GM12864 (cell line): ENCODE data around the gene C2CD2L.

Experiments used
- DNase-seq: peaks from one replicate; pipeline ENCODE4 v3.0.0-alpha.2; 2011; ENCODE audit warnings: low read depth
- H3K4me3 ChIP-seq: 2 replicates; pipeline ENCODE4 v1.5.1; 2011; ENCODE audit warnings: mild to moderate bottlenecking, low read depth, low read length, control low read depth
- CTCF ChIP-seq: IDR thresholded peaks from 2 replicates; pipeline ENCODE4 v1.5.1; 2011; ENCODE audit warnings: low read depth, mild to moderate bottlenecking, moderate library complexity, low read length, control low read depth, inconsistent platforms; ENCODE audit errors: missing control alignments

C2CD2L gene

GRCh38 chr11:119088406-119088805 is 18.7 kb upstream of the C2CD2L start:
- DNase-seq = no peak
- TF ChIP-seq CTCF = no peak
- no peak overlapping the region for H3K4me3 ChIP-seq

- H3K4me3 ChIP-seq = no peak overlapping the region
- no peak for TF ChIP-seq CTCF
- no peak for DNase-seq
These were observed 17.8 kb upstream of the C2CD2L start for GRCh38 chr11:119089319-119089718.

DNA sequence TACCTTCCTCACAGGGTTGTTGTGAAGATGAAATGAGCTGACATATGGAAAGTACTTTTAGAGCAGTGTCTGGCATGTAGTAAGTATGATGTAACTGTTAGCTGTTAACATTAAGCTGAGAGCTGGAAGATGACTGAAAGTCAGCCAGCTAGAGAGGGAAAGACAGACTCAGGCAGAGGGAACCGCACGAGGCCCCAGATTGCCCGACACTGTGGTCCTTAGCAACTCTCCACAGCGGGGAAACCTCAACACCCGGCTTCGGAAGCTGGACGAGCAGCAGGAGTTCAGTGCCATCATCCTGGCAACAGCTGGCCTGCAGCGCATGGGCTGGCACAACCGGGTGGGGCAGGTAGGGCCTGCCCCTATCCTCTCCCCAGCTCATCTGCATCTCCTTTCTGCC is 16.0 kb upstream of the C2CD2L start:
- no peak overlapping the region; the same call in 1 of the 2 replicates for H3K4me3 ChIP-seq
- no peak for DNase-seq
- TF ChIP-seq CTCF = no peak

GRCh38 chr11:119091966-119092879 is 14.9 kb upstream of the C2CD2L start:
- TF ChIP-seq CTCF = no peak
- peak overlapping the region; percentile 77 for H3K4me3 ChIP-seq
- DNase-seq = no peak

DNA sequence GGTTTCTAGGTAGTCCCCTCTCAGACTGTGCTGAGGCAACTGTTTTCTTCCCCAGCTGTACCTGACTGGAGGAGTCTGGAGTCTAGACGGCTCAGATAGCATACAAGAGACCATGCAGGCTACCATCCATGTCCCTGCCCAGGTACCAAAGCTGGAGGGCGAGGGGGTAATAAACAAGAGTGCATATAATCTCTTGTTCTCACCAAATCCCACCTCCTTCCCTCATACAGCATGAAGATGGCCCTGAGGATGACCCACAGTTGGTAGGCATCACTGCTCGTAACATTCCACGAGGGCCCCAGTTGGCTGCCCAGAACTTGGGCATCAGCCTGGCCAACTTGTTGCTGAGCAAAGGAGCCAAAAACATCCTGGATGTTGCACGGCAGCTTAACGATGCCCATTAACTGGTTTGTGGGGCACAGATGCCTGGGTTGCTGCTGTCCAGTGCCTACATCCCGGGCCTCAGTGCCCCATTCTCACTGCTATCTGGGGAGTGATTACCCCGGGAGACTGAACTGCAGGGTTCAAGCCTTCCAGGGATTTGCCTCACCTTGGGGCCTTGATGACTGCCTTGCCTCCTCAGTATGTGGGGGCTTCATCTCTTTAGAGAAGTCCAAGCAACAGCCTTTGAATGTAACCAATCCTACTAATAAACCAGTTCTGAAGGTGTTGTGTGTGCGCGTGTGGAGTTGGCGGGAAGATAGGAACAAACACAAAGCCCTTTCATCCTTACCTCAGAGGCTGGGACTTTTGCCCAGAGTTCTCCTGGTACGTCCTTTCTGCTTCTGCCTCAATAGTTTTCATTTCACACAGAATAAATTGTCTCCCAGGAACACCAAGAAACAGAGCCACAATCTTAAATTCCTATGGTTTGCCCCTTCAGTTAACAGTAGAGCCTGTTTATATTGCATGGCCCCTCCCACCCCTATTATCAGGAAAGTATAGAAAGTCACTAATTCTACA is 14.0 kb upstream of the C2CD2L start:
- H3K4me3 ChIP-seq = peak overlapping the region; percentile 77
- TF ChIP-seq CTCF = no peak
- DNase-seq = no peak

DNA sequence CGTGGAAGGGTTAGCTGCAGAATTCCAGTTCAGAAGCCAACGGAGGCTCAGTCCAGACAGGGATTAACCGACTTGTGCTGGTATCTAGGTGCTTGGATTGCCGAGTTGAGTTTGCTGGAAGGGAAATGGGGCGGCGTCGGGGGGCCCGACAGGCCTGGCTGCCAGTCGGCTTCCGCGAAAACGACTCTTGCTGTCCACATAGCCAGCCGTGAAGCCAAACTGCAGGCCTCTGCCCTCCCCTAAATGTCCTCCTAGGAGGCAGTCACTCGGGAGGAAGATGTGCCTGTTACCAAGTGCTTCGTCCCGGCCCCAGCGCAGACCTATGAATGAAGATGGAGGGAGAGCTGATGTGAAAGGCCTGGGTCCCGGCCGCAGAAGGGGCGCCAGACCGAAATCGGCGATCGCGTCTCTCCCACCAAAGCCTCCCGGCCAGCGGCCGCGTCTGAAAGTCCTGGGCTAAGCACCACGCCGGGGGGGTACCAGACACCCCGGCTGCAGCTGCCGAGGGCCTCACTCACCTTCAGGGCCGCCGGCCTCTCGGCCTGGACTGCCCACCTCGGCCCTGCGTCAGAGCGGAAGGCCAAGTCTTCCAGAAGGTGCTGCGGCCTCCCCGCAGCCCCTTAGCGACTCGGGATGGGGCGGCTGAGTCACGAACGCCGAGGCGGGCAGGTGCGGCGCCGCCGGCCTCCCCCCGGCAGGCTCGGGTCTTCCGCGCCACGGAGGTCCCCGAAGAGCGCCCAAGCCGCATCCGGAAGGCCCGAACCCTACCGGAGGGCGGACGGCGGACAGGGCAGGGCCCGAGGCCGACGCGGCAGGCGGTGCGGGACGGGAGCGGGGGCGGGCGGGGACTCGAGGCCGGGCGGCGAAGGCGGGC is 13.0 kb upstream of the C2CD2L start:
- H3K4me3 ChIP-seq = peak overlapping the region; percentile 77
- DNase-seq = no peak
- TF ChIP-seq CTCF = no peak
